K562 (cell line): Measurements from ENCODE around the gene METTL22. TPM values are rescaled to one million over a fixed set of nuclear protein-coding genes. Genes with fewer than 3 reads are reported as not detected.
A peak's percentile ranks its signal among the peaks of the same experiment; 100 is the strongest.

Source experiments
- ATAC-seq: fragments of 200-7000 bp; cut with Tn5 transposase; 3 replicates; pipeline ENCODE4 v1.9.1; 2020; ENCODE audit warnings: moderate library complexity
- BruUV-seq: library from RNA; stranded (reverse); fragments of 400-500 nt; replicated peaks from 2 replicates; lab custom pipeline; 2021; lab: Mats Ljungman, UMichigan
- CTCF ChIA-PET: fragments of 300-600 bp; formaldehyde crosslinking; extraction: SDS; loops from one replicate; lab custom pipeline; 2021; ENCODE audit warnings: low intra/inter-chr PET ratio; lab: Yijun Ruan, JAX
- POLR2A ChIA-PET: fragments of 300-600, 350-650 bp; sonication (Branson Sonifier 250); formaldehyde crosslinking; extraction: SDS; loops from one replicate; lab custom pipeline; 2021; ENCODE audit warnings: antibody characterized with exemption, inconsistent platforms; lab: Yijun Ruan, JAX
- DNase-seq, 4 experiments: peaks; one replicate each; pipeline versions ENCODE4 v3.0.0 to v3.0.0-alpha.2; 2011 to 2018; ENCODE audit warnings: low spot score in 3 of 4, mixed read lengths in 3 of 4; ENCODE audit errors: extremely low read depth in 1 of 4
- FAIRE-seq: peaks from 2 replicates; lab custom pipeline; 2011; peaks lifted over from hg19 to GRCh38; lab: Jason Lieb, UNC
- H2AFZ ChIP-seq: 2 replicates; pipeline ENCODE4 v1.6.0; 2011; ENCODE audit warnings: low read depth, low read length, control low read depth, inconsistent platforms
- H3K27ac ChIP-seq: fragments of 200-600 bp; 3 replicates; pipeline ENCODE4 v1.8.0; 2011; ENCODE audit warnings: low read depth, mild to moderate bottlenecking, control low read depth, inconsistent platforms, low read length, moderate library complexity, mixed read lengths; ENCODE audit errors: extremely low read depth
- H3K27me3 ChIP-seq, 2 experiments: fragments of 300-600 bp in 1 of 2; 2 replicates in 1 of 2; 3 replicates in 1 of 2; pipeline versions ENCODE4 v1.6.0 to v1.8.0; 2011; ENCODE audit warnings: inconsistent platforms in 2 of 2, low read length in 2 of 2, mild to moderate bottlenecking in 1 of 2, mixed read lengths in 1 of 2, moderate library complexity in 1 of 2; ENCODE audit not compliant: control insufficient read depth in 2 of 2, insufficient read depth in 2 of 2
- H3K36me3 ChIP-seq: fragments of 300-600 bp; 3 replicates; pipeline ENCODE4 v1.8.0; 2011; ENCODE audit warnings: mild to moderate bottlenecking, low read length, inconsistent platforms; ENCODE audit not compliant: control insufficient read depth, insufficient read depth
- H3K4me1 ChIP-seq, 2 experiments: fragments of 200-600 bp in 1 of 2; replicated peaks in 1 of 2; 2 replicates in 1 of 2; 3 replicates in 1 of 2; pipeline versions ENCODE4 v1.5.1 to v1.8.0; 2011; ENCODE audit warnings: inconsistent platforms in 2 of 2, low read length in 2 of 2, mild to moderate bottlenecking in 1 of 2, mixed read lengths in 1 of 2, moderate library complexity in 1 of 2; ENCODE audit not compliant: control insufficient read depth in 2 of 2, insufficient read depth in 2 of 2
- H3K4me2 ChIP-seq: 2 replicates; pipeline ENCODE4 v1.6.1; 2011; ENCODE audit warnings: low read length, control low read depth, inconsistent platforms, mixed read lengths; ENCODE audit not compliant: insufficient read depth
- H3K4me3 ChIP-seq: fragments of 200-600 bp; sonication (generic), shearing (Covaris generic); 2 replicates; pipeline ENCODE4 v1.5.1; 2016; ENCODE audit warnings: control low read depth, inconsistent platforms
- H3K79me2 ChIP-seq: fragments of 200-600 bp; 3 replicates; pipeline ENCODE4 v1.8.0; 2011; ENCODE audit warnings: low read length, inconsistent platforms; ENCODE audit not compliant: control insufficient read depth, insufficient read depth
- H3K9ac ChIP-seq, 2 experiments: 2 replicates each; pipeline versions ENCODE4 v1.6.0 to v1.6.1; 2011; ENCODE audit warnings: low read depth in 2 of 2, low read length in 2 of 2, control low read depth in 1 of 2, inconsistent platforms in 1 of 2, mild to moderate bottlenecking in 1 of 2, mixed read lengths in 1 of 2; ENCODE audit not compliant: insufficient read depth in 1 of 2
- H3K9me1 ChIP-seq: one replicate; pipeline ENCODE4 v1.6.0; 2011; ENCODE audit warnings: inconsistent platforms, mild to moderate bottlenecking, low read length, moderate library complexity; ENCODE audit not compliant: control insufficient read depth, insufficient read depth
- H3K9me3 ChIP-seq: replicated peaks from 2 replicates; pipeline ENCODE4 v1.5.1; 2011; ENCODE audit warnings: low read depth, low read length, inconsistent platforms; ENCODE audit not compliant: control insufficient read depth, insufficient read depth
- H4K20me1 ChIP-seq: replicated peaks from 2 replicates; pipeline ENCODE4 v1.6.1; 2011; ENCODE audit warnings: low read length, inconsistent platforms, mixed read lengths; ENCODE audit not compliant: control insufficient read depth, insufficient read depth
- CBX1 ChIP-seq: sonication (generic); IDR thresholded peaks from 2 replicates; pipeline ENCODE4 v1.6.1; 2016; ENCODE audit warnings: antibody characterized with exemption, low read depth, mild to moderate bottlenecking
- CC2D1A ChIP-seq: fragments of 450-650 bp; IDR thresholded peaks from 2 replicates; pipeline ENCODE4 v1.6.1; 2017; ENCODE audit warnings: mild to moderate bottlenecking
- CCAR2 ChIP-seq: fragments of 200-400 bp; formaldehyde crosslinking; IDR thresholded peaks from 2 replicates; pipeline ENCODE4 v1.6.1; 2017; ENCODE audit warnings: mild to moderate bottlenecking, low read depth, low read length
- CEBPB ChIP-seq: fragments of 450-650 bp; IDR thresholded peaks from 2 replicates; pipeline ENCODE4 v1.6.1; 2016; ENCODE audit warnings: missing genetic modification characterization, missing compliant biosample characterization
- MEIS2 ChIP-seq: fragments of 450-650 bp; IDR thresholded peaks from 2 replicates; pipeline ENCODE4 v1.6.1; 2014; ENCODE audit warnings: mild to moderate bottlenecking; ENCODE audit not compliant: partially characterized antibody
- NFE2 ChIP-seq: IDR thresholded peaks from 2 replicates; pipeline ENCODE4 v1.6.1; 2014; ENCODE audit warnings: antibody characterized with exemption, low read depth
- SLC30A9 ChIP-seq: fragments of 250-450 bp; sonication (Bioruptor Pico); IDR thresholded peaks from 2 replicates; pipeline ENCODE4 v1.8.0; 2022; ENCODE audit warnings: mild to moderate bottlenecking, moderate library complexity
- TAF9B ChIP-seq: fragments of 450-650 bp; IDR thresholded peaks from 2 replicates; pipeline ENCODE4 v1.6.1; 2018; ENCODE audit warnings: mild to moderate bottlenecking; ENCODE audit not compliant: partially characterized antibody
- ZBTB12 ChIP-seq: fragments of 250-450 bp; sonication (Bioruptor Pico); IDR thresholded peaks from 2 replicates; pipeline ENCODE4 v1.4.0; 2020
- ZBTB26 ChIP-seq: fragments of 450-650 bp; formaldehyde crosslinking; IDR thresholded peaks from 2 replicates; pipeline ENCODE4 v1.4.0; 2022; ENCODE audit warnings: missing genetic modification characterization
- ZNF12 ChIP-seq: sonication (generic); formaldehyde crosslinking; IDR thresholded peaks from 2 replicates; pipeline ENCODE4 v1.4.0; 2020; ENCODE audit warnings: mild to moderate bottlenecking, missing genetic modification reagents
- ZNF124 ChIP-seq: sonication (generic); formaldehyde crosslinking; IDR thresholded peaks from 2 replicates; pipeline ENCODE4 v1.8.1; 2022; ENCODE audit warnings: missing genetic modification reagents
- WGBS: fragments of 100-300 bp; shearing (Covaris generic); methylation state at CpG from one replicate; pipeline ENCODE4 v1.1.6; 2016; ENCODE audit warnings: low coverage, mixed read lengths; ENCODE audit not compliant: insufficient coverage; ENCODE audit errors: missing lambda C conversion rate; 5-methylcytosine and 5-hydroxymethylcytosine counted together
- in situ Hi-C: fragments of 300-500 bp; cut with MboI; formaldehyde crosslinking; loops from 4 replicates; pipeline ENCODE4 v1.15.0; 2018; ENCODE audit warnings: inconsistent platforms, mixed read lengths
- intact Hi-C: fragments of 100-400 bp; cut with micrococcal nuclease; formaldehyde crosslinking; loops from 2 replicates; pipeline ENCODE4 v1.14.2; 2022
- polyA plus RNA-seq, 8 experiments: library from polyadenylated mRNA; depleted of rRNA in 4 of 8; stranded (reverse) in 5 of 8; unstranded in 3 of 8; fragments of >200 nt; fragmentation: Nextera tagmentation in 2 of 8; fragmentation: Illumina TruSeq in 1 of 8; extraction: Ambion mirVana in 2 of 8; extraction: Trizol in 1 of 8; gene quantifications; 2 replicates each; pipeline versions ENCODE4 v1.2.1 to v1.2.3, GENCODE V29; 2011 to 2014; ENCODE audit warnings: inconsistent platforms in 1 of 8, missing spikeins in 1 of 8
- total RNA-seq, 7 experiments: library from RNA; depleted of rRNA in 6 of 7; stranded (reverse); fragments of >200 nt in 6 of 7; fragmentation: Illumina TruSeq in 2 of 7; extraction: Trizol in 2 of 7; gene quantifications; 2 replicates each; pipeline versions ENCODE4 v1.2.1 to v1.2.3, GENCODE V29; 2011 to 2021; ENCODE audit warnings: low replicate concordance in 1 of 7
- TF ChIP-seq, protein P1 (sequence below), 2 experiments: fragments of 450-650 bp in 1 of 2; sonication (generic) in 1 of 2; formaldehyde crosslinking in 1 of 2; IDR thresholded peaks in 1 of 2; conservative IDR thresholded peaks in 1 of 2; 2 replicates each; pipeline versions ENCODE4 v1.6.1 to v1.8.1; 2016 to 2023; ENCODE audit warnings: mild to moderate bottlenecking in 2 of 2, moderate library complexity in 2 of 2, inconsistent platforms in 1 of 2, missing genetic modification reagents in 1 of 2

The METTL22 gene
- total and polyA plus RNA-seq, 9 of the 15 experiments (the other 6 are each of a cell fraction or from before 2014, with no cell fraction given): 6.9 to 33.2 (median 18.5) TPM

DNA sequence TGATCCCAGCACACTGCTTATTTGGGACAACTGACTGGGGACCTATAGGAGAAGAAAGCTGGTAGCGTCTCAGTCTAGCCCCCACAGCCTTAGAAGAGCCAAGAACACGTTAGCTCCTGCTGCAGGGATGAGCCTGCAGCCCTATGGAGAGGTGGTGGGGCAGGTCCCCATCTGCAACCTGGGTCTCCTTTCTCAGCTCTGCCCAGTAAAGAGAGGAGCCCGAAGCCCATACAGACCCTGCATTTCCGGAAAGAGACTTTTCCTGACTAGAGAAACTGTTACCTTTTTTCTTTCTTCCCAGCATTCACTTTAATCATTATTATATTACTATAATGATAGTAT is 788 bp downstream of the METTL22 start:
- 0% methylated on average over 4 of the region's 4 CpGs for WGBS
- Histone ChIP-seq H3K9me3 (no peaks in the 10 kb centered on the region), H3K9me1 (no peaks in the 10 kb centered on the region), H3K79me2 (peaks cover 31% of the 10 kb centered on the region), H3K4me2 (peak overlapping the region; percentile 91), H3K9ac (peak overlapping the region; percentile 92 to 100), H3K4me3 (peak overlapping the region; percentile 54), H3K27me3 (peaks cover 0 to 6% of the 10 kb centered on the region in 2 experiments; a peak in 2 of 5 replicates), H4K20me1 (no peaks in the 10 kb centered on the region), H3K36me3 (peaks cover 28% of the 10 kb centered on the region; the same call in 1 of the 3 replicates), H3K4me1 (peaks cover 3 to 6% of the 10 kb centered on the region in 2 experiments; a peak in 3 of 5 replicates), H3K27ac (peak overlapping the region; percentile 78), H2AFZ (peak overlapping the region; percentile 96)
- TF ChIP-seq CEBPB (tag) (peak; percentile 56; the same call in 1 of the 2 replicates), ZNF124 (CRISPR knock-in tag) (no peak)
- ChIA-PET POLR2A (interaction anchor here (1.0 kb wide), 1 partner anchor 33 kb away, joined by 4 read pairs; no protein-coding TSS in a partner anchor), CTCF (no interaction called here)
- intact Hi-C loops: no loop called here
- FAIRE-seq (no peak), DNase-seq (peak in 2 of 4 experiments; percentile 33 to 49), ATAC-seq (peak; percentile 65)
- in situ Hi-C loops: no loop called here
- BruUV-seq: no TSS peak

- H3K27me3 ChIP-seq: peaks cover 0 to 3% of the 10 kb centered on the region in 2 experiments; a peak in 1 of 5 replicates
- FAIRE-seq (no peak), ATAC-seq (no peak), DNase-seq (peak in 1 of 4 experiments; percentile 13)
- peaks cover 31% of the 10 kb centered on the region for H3K79me2 ChIP-seq
- H4K20me1 ChIP-seq: no peaks in the 10 kb centered on the region
- H3K36me3 ChIP-seq: peaks cover 41% of the 10 kb centered on the region; the same call in 2 of the 3 replicates
- peaks cover 3 to 6% of the 10 kb centered on the region in 2 experiments; a peak in 3 of 5 replicates for H3K4me1 ChIP-seq
- H3K9ac ChIP-seq: no peak overlapping the region
- BruUV-seq: no TSS peak
- H3K4me2 ChIP-seq: no peak overlapping the region
- H3K9me1 ChIP-seq: no peaks in the 10 kb centered on the region
- CTCF ChIA-PET: no interaction called here
- in situ Hi-C loops: no loop called here
- POLR2A ChIA-PET: interaction anchor here (0.7 kb wide), 1 partner anchor 1622 kb away, joined by 4 read pairs; no protein-coding TSS in a partner anchor
- intact Hi-C loops: no loop called here
- H2AFZ ChIP-seq: no peak overlapping the region
- H3K9me3 ChIP-seq: no peaks in the 10 kb centered on the region
- H3K4me3 ChIP-seq: no peak overlapping the region
- no peak overlapping the region for H3K27ac ChIP-seq
- no peak for TF ChIP-seq ZNF12 (CRISPR knock-in tag)
- no peak for TF ChIP-seq CCAR2
- TF ChIP-seq CC2D1A: no peak
- TF ChIP-seq NFE2: peak; percentile 54
- TF ChIP-seq SLC30A9: no peak
- TF ChIP-seq TAF9B: no peak
- no peak for TF ChIP-seq CBX1
- TF ChIP-seq, protein P1, sequence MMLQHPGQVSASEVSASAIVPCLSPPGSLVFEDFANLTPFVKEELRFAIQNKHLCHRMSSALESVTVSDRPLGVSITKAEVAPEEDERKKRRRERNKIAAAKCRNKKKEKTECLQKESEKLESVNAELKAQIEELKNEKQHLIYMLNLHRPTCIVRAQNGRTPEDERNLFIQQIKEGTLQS (IDR thresholded peaks at IDR 0.05): peak; percentile 85
- TF ChIP-seq, protein P1 (CRISPR knock-in tag; conservative IDR thresholded peaks at IDR 0.05): no peak
- no peak for TF ChIP-seq ZBTB26 (CRISPR knock-in tag)
- no peak for TF ChIP-seq ZBTB12 (CRISPR knock-in tag)
- no peak for TF ChIP-seq MEIS2
These were observed 2.1 kb downstream of the METTL22 start for GRCh38 chr16:8623634-8624033.
